SU-DHL-6 (cell line): ENCODE data around the gene MAP6D1.

ENCODE experiments used
- H2AFZ ChIP-seq: fragments of 200-600 bp; sonication (generic); 2 replicates; pipeline ENCODE4 v1.6.1; 2014; ENCODE audit warnings: low read depth, mild to moderate bottlenecking, moderate library complexity, mixed read lengths, antibody characterized with exemption, low read length; ENCODE audit not compliant: severe bottlenecking
- H3F3A ChIP-seq: fragments of 200-600 bp; shearing (Covaris generic); 2 replicates; pipeline ENCODE4 v1.6.0; 2016; ENCODE audit warnings: antibody characterized with exemption, mild to moderate bottlenecking; ENCODE audit not compliant: insufficient read depth
- H3K27ac ChIP-seq: fragments of 200-600 bp; sonication (generic); 2 replicates; pipeline ENCODE4 v1.5.1; 2016; ENCODE audit warnings: low read depth, mild to moderate bottlenecking, low read length, moderate library complexity, mixed read lengths
- H3K27me3 ChIP-seq: fragments of 200-600 bp; sonication (generic), shearing (Covaris generic); 2 replicates; pipeline ENCODE4 v1.6.0; 2014; ENCODE audit warnings: mild to moderate bottlenecking, low read length
- H3K36me3 ChIP-seq: fragments of 200-600 bp; sonication (generic); 2 replicates; pipeline ENCODE4 v1.6.1; 2014; ENCODE audit warnings: mild to moderate bottlenecking, low read length, mixed read lengths
- H3K4me2 ChIP-seq: fragments of 300-600, 200-600 bp; shearing (Covaris generic), sonication (generic); 2 replicates; pipeline ENCODE4 v1.6.0; 2014; ENCODE audit warnings: low read length, low read depth, mild to moderate bottlenecking; ENCODE audit not compliant: poor library complexity, severe bottlenecking
- H3K4me3 ChIP-seq: fragments of 200-600 bp; sonication (generic); 2 replicates; pipeline ENCODE4 v1.5.1; 2014; ENCODE audit warnings: antibody characterized with exemption, low read length, mild to moderate bottlenecking, mixed read lengths; ENCODE audit not compliant: insufficient read depth, poor library complexity, severe bottlenecking
- H3K79me2 ChIP-seq: fragments of 200-600 bp; sonication (generic); 2 replicates; pipeline ENCODE4 v1.6.1; 2014; ENCODE audit warnings: mild to moderate bottlenecking, low read length, moderate library complexity; ENCODE audit not compliant: insufficient read depth
- H3K9ac ChIP-seq: fragments of 200-600 bp; sonication (generic); 2 replicates; pipeline ENCODE4 v1.7.0; 2014; ENCODE audit warnings: mild to moderate bottlenecking, low read length
- H3K9me2 ChIP-seq: fragments of 200-600 bp; sonication (generic); replicated peaks from 2 replicates; pipeline ENCODE4 v1.6.1; 2014; ENCODE audit warnings: low read length; ENCODE audit not compliant: insufficient read depth
- H3K9me3 ChIP-seq: fragments of 200-600 bp; sonication (generic); 2 replicates; pipeline ENCODE4 v1.6.1; 2014; ENCODE audit warnings: low read length, mixed read lengths; ENCODE audit not compliant: insufficient read depth
- H4K20me1 ChIP-seq: fragments of 200-600 bp; sonication (generic); 2 replicates; pipeline ENCODE4 v1.6.1; 2014; ENCODE audit warnings: low read depth, mild to moderate bottlenecking, antibody characterized with exemption, low read length, moderate library complexity, mixed read lengths
- EZH2phosphoT487 ChIP-seq: fragments of 200-600 bp; sonication (generic), shearing (Covaris generic); conservative IDR thresholded peaks from 2 replicates; pipeline ENCODE4 v1.6.1; 2018; ENCODE audit warnings: mild to moderate bottlenecking, antibody characterized with exemption, low read length, moderate library complexity, mixed read lengths
- TF ChIP-seq, protein P1 (sequence below): fragments of 200-600 bp; sonication (generic); IDR thresholded peaks from one replicate; pipeline ENCODE4 v1.5.1; 2017; ENCODE audit warnings: antibody characterized with exemption, mild to moderate bottlenecking, low read length, moderate library complexity; ENCODE audit not compliant: insufficient read depth, poor library complexity, severe bottlenecking

The MAP6D1 gene

DNA sequence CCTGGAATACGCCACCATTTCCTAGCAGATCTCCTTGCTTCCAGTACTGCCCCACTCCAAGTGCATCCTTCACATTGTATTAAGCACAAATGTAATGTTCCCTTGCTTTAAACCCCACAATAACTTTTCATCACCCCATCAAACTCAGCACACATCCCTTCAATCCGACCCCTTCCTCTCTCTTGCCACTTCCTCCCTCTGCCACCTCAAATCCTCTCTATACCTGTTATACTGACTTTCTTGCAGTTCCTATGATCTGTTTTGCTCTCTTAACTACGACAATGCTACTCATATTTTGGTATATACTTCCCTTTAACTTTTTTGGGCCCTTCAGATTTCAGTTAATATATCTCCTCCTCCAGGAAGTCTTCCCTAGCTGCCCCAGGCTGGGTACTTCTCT, 45.2 kb upstream of the MAP6D1 start:
- Histone ChIP-seq H3K4me3 (no peak overlapping the region), H4K20me1 (no peaks in the 10 kb centered on the region), H3K9me3 (no peaks in the 10 kb centered on the region), H3K27ac (no peak overlapping the region), H3K4me2 (no peak overlapping the region), H3K9me2 (no peaks in the 10 kb centered on the region), H2AFZ (no peak overlapping the region), H3K27me3 (no peaks in the 10 kb centered on the region), H3F3A (no peaks in the 10 kb centered on the region), H3K36me3 (no peaks in the 10 kb centered on the region), H3K79me2 (peaks cover 58% of the 10 kb centered on the region), H3K9ac (no peak overlapping the region)
- TF ChIP-seq EZH2phosphoT487: no peak
- TF ChIP-seq, protein P1, sequence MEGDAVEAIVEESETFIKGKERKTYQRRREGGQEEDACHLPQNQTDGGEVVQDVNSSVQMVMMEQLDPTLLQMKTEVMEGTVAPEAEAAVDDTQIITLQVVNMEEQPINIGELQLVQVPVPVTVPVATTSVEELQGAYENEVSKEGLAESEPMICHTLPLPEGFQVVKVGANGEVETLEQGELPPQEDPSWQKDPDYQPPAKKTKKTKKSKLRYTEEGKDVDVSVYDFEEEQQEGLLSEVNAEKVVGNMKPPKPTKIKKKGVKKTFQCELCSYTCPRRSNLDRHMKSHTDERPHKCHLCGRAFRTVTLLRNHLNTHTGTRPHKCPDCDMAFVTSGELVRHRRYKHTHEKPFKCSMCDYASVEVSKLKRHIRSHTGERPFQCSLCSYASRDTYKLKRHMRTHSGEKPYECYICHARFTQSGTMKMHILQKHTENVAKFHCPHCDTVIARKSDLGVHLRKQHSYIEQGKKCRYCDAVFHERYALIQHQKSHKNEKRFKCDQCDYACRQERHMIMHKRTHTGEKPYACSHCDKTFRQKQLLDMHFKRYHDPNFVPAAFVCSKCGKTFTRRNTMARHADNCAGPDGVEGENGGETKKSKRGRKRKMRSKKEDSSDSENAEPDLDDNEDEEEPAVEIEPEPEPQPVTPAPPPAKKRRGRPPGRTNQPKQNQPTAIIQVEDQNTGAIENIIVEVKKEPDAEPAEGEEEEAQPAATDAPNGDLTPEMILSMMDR: no peak

DNA sequence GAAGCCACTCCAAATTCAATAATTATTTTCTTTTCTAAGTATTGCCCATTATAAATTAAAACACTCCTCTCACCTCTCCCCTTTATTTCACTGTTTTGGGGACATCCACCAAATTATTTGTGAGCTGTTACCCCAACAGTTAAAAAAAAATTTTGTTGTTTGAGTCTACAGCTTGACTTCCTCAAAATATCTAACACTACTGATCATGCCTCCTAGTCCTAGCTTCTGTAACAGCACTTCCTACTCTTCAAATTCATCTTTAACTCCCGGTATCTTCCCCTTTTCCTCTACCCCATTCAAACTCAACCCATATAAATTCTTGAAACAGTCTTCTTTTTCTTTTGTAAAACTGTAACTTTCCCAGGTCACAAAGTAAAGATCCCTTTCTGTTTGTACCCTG, 43.4 kb upstream of the MAP6D1 start:
- Histone ChIP-seq H3K9ac (no peak overlapping the region), H3F3A (no peaks in the 10 kb centered on the region), H3K9me3 (no peaks in the 10 kb centered on the region), H3K79me2 (peaks cover 40% of the 10 kb centered on the region), H3K4me2 (no peak overlapping the region), H3K27me3 (no peaks in the 10 kb centered on the region), H2AFZ (no peak overlapping the region), H3K9me2 (no peaks in the 10 kb centered on the region), H3K27ac (no peak overlapping the region), H4K20me1 (no peaks in the 10 kb centered on the region), H3K4me3 (no peak overlapping the region), H3K36me3 (0 out of 2 replicates have a peak, but pooled peaks cover 4% of the 10 kb centered on the region)
- TF ChIP-seq, protein P1: no peak
- no peak for TF ChIP-seq EZH2phosphoT487

DNA sequence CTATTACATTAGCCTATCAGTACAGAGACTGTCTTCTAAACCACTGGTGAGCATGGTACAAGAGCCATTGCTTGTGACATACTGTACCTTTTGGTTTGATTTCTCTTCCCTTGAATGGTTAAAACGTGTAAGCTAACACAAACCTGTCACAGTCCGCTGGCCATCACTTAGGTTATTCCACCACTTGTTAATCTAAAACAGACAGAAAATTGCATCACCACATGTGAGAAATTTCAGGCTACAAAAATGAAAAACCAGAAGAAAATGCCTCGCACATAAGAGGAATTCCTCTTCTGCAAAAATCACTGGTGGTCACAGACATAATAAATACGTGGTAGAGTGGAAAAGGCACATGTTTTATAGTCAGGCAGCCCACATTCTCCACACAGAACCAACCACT, 37.2 kb upstream of the MAP6D1 start:
- Histone ChIP-seq H3K79me2 (no peaks in the 10 kb centered on the region), H3K27me3 (no peaks in the 10 kb centered on the region), H2AFZ (no peak overlapping the region), H4K20me1 (no peaks in the 10 kb centered on the region), H3K4me3 (no peak overlapping the region), H3K36me3 (peaks cover 15% of the 10 kb centered on the region; the same call in 1 of the 2 replicates), H3K27ac (no peak overlapping the region), H3K9me3 (no peaks in the 10 kb centered on the region), H3F3A (no peaks in the 10 kb centered on the region), H3K9me2 (no peaks in the 10 kb centered on the region), H3K4me2 (no peak overlapping the region), H3K9ac (no peak overlapping the region)
- no peak for TF ChIP-seq EZH2phosphoT487
- TF ChIP-seq, protein P1: no peak

- no peaks in the 10 kb centered on the region for H3K79me2 ChIP-seq
- no peak overlapping the region for H3K27ac ChIP-seq
- no peak overlapping the region for H3K4me2 ChIP-seq
- H3F3A ChIP-seq: no peaks in the 10 kb centered on the region
- no peak overlapping the region for H2AFZ ChIP-seq
- H3K9me2 ChIP-seq: no peaks in the 10 kb centered on the region
- no peak overlapping the region for H3K4me3 ChIP-seq
- H4K20me1 ChIP-seq: no peaks in the 10 kb centered on the region
- H3K36me3 ChIP-seq: peaks cover 7% of the 10 kb centered on the region; the same call in 1 of the 2 replicates
- no peak for TF ChIP-seq EZH2phosphoT487
- TF ChIP-seq, protein P1: no peak
- no peaks in the 10 kb centered on the region for H3K27me3 ChIP-seq
- no peaks in the 10 kb centered on the region for H3K9me3 ChIP-seq
- no peak overlapping the region for H3K9ac ChIP-seq
Measured at GRCh38 chr3:183857863-183858262, 32.5 kb upstream of the MAP6D1 start.
